SK-N-SH (cell line): ENCODE measurements around the gene SYT1. TPM values are rescaled to one million over a fixed set of nuclear protein-coding genes. Genes with fewer than 3 reads are reported as not detected.

Experiments
- CTCF ChIA-PET: fragments of 300-600, 350-600 bp; formaldehyde crosslinking; extraction: SDS; loops from one replicate; lab custom pipeline; 2021; lab: Yijun Ruan, JAX
- POLR2A ChIA-PET: fragments of 350-600 bp; sonication (Branson Sonifier 250); formaldehyde crosslinking; extraction: SDS; loops from one replicate; lab custom pipeline; 2020; ENCODE audit warnings: antibody characterized with exemption, inconsistent platforms; lab: Yijun Ruan, JAX
- DNase-seq: peaks from one replicate; pipeline ENCODE4 v3.0.0; 2012
- H2AFZ ChIP-seq: fragments of 200-600 bp; sonication (generic); 2 replicates; pipeline ENCODE4 v1.8.1; 2016; ENCODE audit warnings: antibody characterized with exemption, mild to moderate bottlenecking, low read depth
- H3F3A ChIP-seq: fragments of 200-600 bp; sonication (generic); replicated peaks from 2 replicates; pipeline ENCODE3; 2016; ENCODE audit warnings: antibody characterized with exemption, mild to moderate bottlenecking; ENCODE audit not compliant: insufficient read depth
- H3K27ac ChIP-seq, 2 experiments: fragments of 200-500 bp in 1 of 2; fragments of 200-600 bp in 1 of 2; sonication (Bioruptor generic) in 1 of 2; sonication (generic), shearing (Covaris generic) in 1 of 2; 2 replicates each; pipeline versions ENCODE4 v1.5.1 to v1.6.1; 2014 to 2016; ENCODE audit warnings: low read depth in 2 of 2, inconsistent platforms in 1 of 2, low read length in 1 of 2, mild to moderate bottlenecking in 1 of 2, mixed read lengths in 1 of 2
- H3K27me3 ChIP-seq: fragments of 200-600 bp; sonication (generic), shearing (Covaris generic); 2 replicates; pipeline ENCODE4 v1.6.1; 2016; ENCODE audit warnings: mixed run types; ENCODE audit not compliant: insufficient read depth
- H3K36me3 ChIP-seq, 2 experiments: fragments of 200-500 bp in 1 of 2; fragments of 200-600 bp in 1 of 2; sonication (Bioruptor generic) in 1 of 2; sonication (generic) in 1 of 2; replicated peaks in 1 of 2; 2 replicates each; pipeline versions ENCODE3 to v1.5.1; 2014 to 2016; ENCODE audit warnings: low read length in 1 of 2, mild to moderate bottlenecking in 1 of 2; ENCODE audit not compliant: insufficient read depth in 2 of 2, control insufficient read depth in 1 of 2
- H3K4me1 ChIP-seq, 2 experiments: fragments of 200-500 bp in 1 of 2; fragments of 200-600 bp in 1 of 2; sonication (Bioruptor generic) in 1 of 2; sonication (generic), shearing (Covaris generic) in 1 of 2; 2 replicates each; pipeline versions ENCODE4 v1.5.1 to v1.6.1; 2014 to 2016; ENCODE audit warnings: low read depth in 1 of 2, low read length in 1 of 2, mixed run types in 1 of 2; ENCODE audit not compliant: insufficient read depth in 2 of 2, control insufficient read depth in 1 of 2
- H3K4me2 ChIP-seq: fragments of 200-600 bp; sonication (generic), shearing (Covaris generic); 2 replicates; pipeline ENCODE4 v1.6.1; 2017; ENCODE audit warnings: mixed run types
- H3K4me3 ChIP-seq, 2 experiments: fragments of 200-500 bp in 1 of 2; fragments of 200-600 bp in 1 of 2; sonication (Bioruptor generic) in 1 of 2; sonication (generic), shearing (Covaris generic) in 1 of 2; 2 replicates each; pipeline versions ENCODE4 v1.5.1 to v1.8.1; 2014 to 2016; ENCODE audit warnings: low read depth in 2 of 2, inconsistent platforms in 1 of 2, low read length in 1 of 2, mild to moderate bottlenecking in 1 of 2, mixed read lengths in 1 of 2, moderate library complexity in 1 of 2
- H3K79me2 ChIP-seq: fragments of 200-600 bp; sonication (generic); 2 replicates; pipeline ENCODE4 v1.8.1; 2017; ENCODE audit warnings: mild to moderate bottlenecking; ENCODE audit not compliant: insufficient read depth
- H3K9ac ChIP-seq: fragments of 200-600 bp; sonication (generic); 2 replicates; pipeline ENCODE4 v1.6.1; 2017; ENCODE audit warnings: mixed run types
- H3K9me2 ChIP-seq: fragments of 200-600 bp; sonication (generic); 2 replicates; pipeline ENCODE4 v1.6.1; 2017; ENCODE audit warnings: mixed run types
- H3K9me3 ChIP-seq: fragments of 200-600 bp; sonication (generic); 2 replicates; pipeline ENCODE4 v1.6.1; 2017; ENCODE audit warnings: mixed run types, mild to moderate bottlenecking, moderate library complexity
- H4K20me1 ChIP-seq: fragments of 200-600 bp; sonication (generic); 2 replicates; pipeline ENCODE4 v1.6.1; 2017; ENCODE audit warnings: mild to moderate bottlenecking, mixed run types; ENCODE audit not compliant: insufficient read depth
- CHD2 ChIP-seq: fragments of 150-350 bp; IDR thresholded peaks from 2 replicates; pipeline ENCODE4 v1.6.1; 2018; ENCODE audit warnings: low read length; ENCODE audit not compliant: partially characterized antibody
- ELF1 ChIP-seq: IDR thresholded peaks from 2 replicates; pipeline ENCODE4 v1.4.0; 2012
- FOSL2 ChIP-seq: IDR thresholded peaks from 2 replicates; pipeline ENCODE4 v1.4.0; 2012; ENCODE audit warnings: low read depth, mild to moderate bottlenecking, moderate library complexity, borderline replicate concordance
- FOXJ3 ChIP-seq: sonication (generic); formaldehyde crosslinking; IDR thresholded peaks from 2 replicates; pipeline ENCODE4 v1.5.1; 2020; ENCODE audit warnings: mild to moderate bottlenecking, missing genetic modification reagents
- FOXM1 ChIP-seq: IDR thresholded peaks from 2 replicates; pipeline ENCODE4 v1.4.0; 2012; ENCODE audit warnings: low read depth, mild to moderate bottlenecking
- GABPA ChIP-seq: IDR thresholded peaks from 2 replicates; pipeline ENCODE4 v1.4.0; 2012; ENCODE audit warnings: low read depth, mild to moderate bottlenecking
- GATA2 ChIP-seq: sonication (generic); formaldehyde crosslinking; IDR thresholded peaks from 2 replicates; pipeline ENCODE4 v1.5.0; 2020; ENCODE audit warnings: mild to moderate bottlenecking, missing genetic modification reagents
- JUND ChIP-seq: IDR thresholded peaks from 2 replicates; pipeline ENCODE4 v1.4.0; 2012
- NRF1 ChIP-seq: IDR thresholded peaks from 2 replicates; pipeline ENCODE4 v1.6.1; 2012; ENCODE audit warnings: low read depth, mild to moderate bottlenecking, low read length
- PBX3 ChIP-seq: IDR thresholded peaks from 2 replicates; pipeline ENCODE4; 2012
- REST ChIP-seq: IDR thresholded peaks from 2 replicates; pipeline ENCODE4 v1.6.1; 2012; ENCODE audit warnings: mild to moderate bottlenecking, low read depth, low read length, moderate library complexity
- RFX5 ChIP-seq: IDR thresholded peaks from 2 replicates; pipeline ENCODE4 v1.6.1; 2012; ENCODE audit warnings: mild to moderate bottlenecking, improper control_type of control experiment, low read length
- RXRA ChIP-seq: IDR thresholded peaks from 2 replicates; pipeline ENCODE4 v1.4.0; 2012; ENCODE audit warnings: low read depth, mild to moderate bottlenecking, borderline replicate concordance
- SIN3A ChIP-seq: IDR thresholded peaks from 2 replicates; pipeline ENCODE4 v1.6.1; 2012; ENCODE audit warnings: low read depth, mild to moderate bottlenecking, low read length, moderate library complexity, borderline replicate concordance
- TEAD4 ChIP-seq: IDR thresholded peaks from 2 replicates; pipeline ENCODE4 v1.4.0; 2012; ENCODE audit warnings: mild to moderate bottlenecking, borderline replicate concordance; ENCODE audit not compliant: insufficient read depth
- WGBS: methylation state at CpG from one replicate; pipeline ENCODE4 v1.1.6; 2017; ENCODE audit warnings: low lambda C conversion rate; 5-methylcytosine and 5-hydroxymethylcytosine counted together
- polyA plus RNA-seq, 3 experiments: library from polyadenylated mRNA; depleted of rRNA; stranded (reverse); fragments of >200 nt; gene quantifications; 2 replicates each; pipeline ENCODE4 v1.2.3, GENCODE V29; 2012

Gene SYT1
- polyA plus RNA-seq, 1 of the 3 experiments (the other 2 are of a cell fraction) = 12.7 TPM

- Histone ChIP-seq H3K4me1 (peaks cover 0 to 4% of the 10 kb centered on the region in 2 experiments; a peak in 2 of 4 replicates), H3K27ac (no peak overlapping the region), H3K9ac (no peak overlapping the region), H2AFZ (no peak overlapping the region), H3K27me3 (no peaks in the 10 kb centered on the region), H3K79me2 (no peaks in the 10 kb centered on the region), H3K9me3 (no peaks in the 10 kb centered on the region), H3F3A (peaks cover 5% of the 10 kb centered on the region), H3K4me3 (no peak overlapping the region), H3K4me2 (no peak overlapping the region), H3K36me3 (peaks cover 10 to 14% of the 10 kb centered on the region in 2 experiments), H4K20me1 (no peaks in the 10 kb centered on the region), H3K9me2 (no peaks in the 10 kb centered on the region)
- ChIA-PET CTCF (no interaction called here), POLR2A (no interaction called here)
- DNase-seq = no peak
- 96% methylated on average over 6 of the region's 6 CpGs for WGBS
- no peak for TF ChIP-seq SIN3A
- no peak for TF ChIP-seq REST
- TF ChIP-seq FOXM1 = no peak
- no peak for TF ChIP-seq CHD2
- TF ChIP-seq, all 33 proteins: peak for 0
These were observed 588.3 kb downstream of the SYT1 start for GRCh38 chr12:79452906-79453305.

- H3K9me3 ChIP-seq = no peaks in the 10 kb centered on the region
- no peaks in the 10 kb centered on the region for H3K79me2 ChIP-seq
- no peak for TF ChIP-seq RXRA
- no peak for TF ChIP-seq GABPA
- TF ChIP-seq FOXJ3 (CRISPR knock-in tag) = no peak
- no peak for TF ChIP-seq FOSL2
- TF ChIP-seq FOXM1 = no peak
- no peak for TF ChIP-seq ELF1
- no peak for TF ChIP-seq TEAD4
- no peak for TF ChIP-seq RFX5
- TF ChIP-seq NRF1 = no peak
- TF ChIP-seq PBX3 = no peak
- no peak for TF ChIP-seq GATA2
- no peak for TF ChIP-seq JUND
- TF ChIP-seq, all 33 proteins: peak for 0
- H3K4me2 ChIP-seq = peak overlapping the region; percentile 45; the same call in 1 of the 2 replicates
- no peak overlapping the region for H2AFZ ChIP-seq
- H3F3A ChIP-seq = peaks cover 5% of the 10 kb centered on the region
- CTCF ChIA-PET = no interaction called here
- no peaks in the 10 kb centered on the region for H3K27me3 ChIP-seq
- no peak overlapping the region for H3K9ac ChIP-seq
- no peak for DNase-seq
- no peaks in the 10 kb centered on the region for H3K9me2 ChIP-seq
- no peaks in the 10 kb centered on the region for H4K20me1 ChIP-seq
- H3K27ac ChIP-seq = no peak overlapping the region
- H3K4me3 ChIP-seq = no peak overlapping the region
- H3K36me3 ChIP-seq = peaks cover 7 to 10% of the 10 kb centered on the region in 2 experiments
- H3K4me1 ChIP-seq = peaks cover 0 to 4% of the 10 kb centered on the region in 2 experiments; a peak in 2 of 4 replicates
- 81% methylated on average over 3 of the region's 3 CpGs for WGBS
- POLR2A ChIA-PET = no interaction called here
These were observed 589.2 kb downstream of the SYT1 start for GRCh38 chr12:79453820-79454219.
